NCI-H446 (cell line): ENCODE measurements around the gene AS3MT.

Source experiments
- DNase-seq, 2 experiments: peaks; one replicate each; lab custom pipeline; 2025; lab: John Stamatoyannopoulos, UW

Gene AS3MT

GRCh38 chr10:102855731-102856436 is 13.4 kb upstream of the AS3MT start:
- peak; percentile 29 to 57 for DNase-seq

GRCh38 chr10:102856758-102857424 is 12.4 kb upstream of the AS3MT start:
- DNase-seq, result no peak

- peak in 1 of 2 experiments; percentile 30 for DNase-seq
Measured at GRCh38 chr10:102859911-102860310, 9.4 kb upstream of the AS3MT start.

DNA sequence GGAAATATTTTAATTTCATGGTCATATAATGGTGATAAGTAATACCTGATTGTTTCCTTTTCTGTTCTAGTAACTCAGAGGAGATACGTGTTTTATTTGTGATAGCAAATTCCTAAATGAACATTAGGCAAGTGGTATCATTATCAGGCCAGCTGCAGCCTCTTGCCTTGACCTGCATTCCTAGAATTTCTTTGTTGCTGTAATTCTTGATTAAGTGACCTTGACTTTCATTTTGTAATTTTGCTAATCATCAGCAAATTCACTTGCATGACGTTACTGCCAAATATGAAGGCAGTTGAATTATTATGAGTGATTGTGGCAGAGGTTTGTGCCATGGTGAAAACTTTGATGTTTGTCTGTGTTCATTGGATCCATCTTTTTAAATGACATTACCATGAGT is 5.6 kb upstream of the AS3MT start:
- DNase-seq, result no peak

DNA sequence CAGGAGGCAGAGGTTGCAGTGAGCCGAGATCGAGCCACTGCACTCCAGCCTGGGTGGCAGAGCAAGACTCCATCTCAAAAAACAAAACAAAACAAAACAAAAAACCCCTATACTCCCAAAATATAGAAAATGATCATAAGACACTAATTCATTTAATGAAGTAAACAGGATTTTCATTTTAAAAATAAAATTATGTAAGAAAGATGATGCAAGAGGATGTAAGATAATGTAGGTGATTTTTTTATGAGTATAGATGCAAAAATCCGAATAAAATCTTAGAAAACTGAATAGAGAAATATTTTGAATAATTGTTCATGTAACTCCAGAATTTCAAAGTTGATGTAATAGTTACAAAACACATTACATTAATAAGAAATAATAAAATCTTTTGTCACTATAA is 3.6 kb upstream of the AS3MT start:
- DNase-seq, result no peak

- DNase-seq, result no peak
Measured at GRCh38 chr10:102868911-102869257, 386 bp upstream of the AS3MT start.

DNA sequence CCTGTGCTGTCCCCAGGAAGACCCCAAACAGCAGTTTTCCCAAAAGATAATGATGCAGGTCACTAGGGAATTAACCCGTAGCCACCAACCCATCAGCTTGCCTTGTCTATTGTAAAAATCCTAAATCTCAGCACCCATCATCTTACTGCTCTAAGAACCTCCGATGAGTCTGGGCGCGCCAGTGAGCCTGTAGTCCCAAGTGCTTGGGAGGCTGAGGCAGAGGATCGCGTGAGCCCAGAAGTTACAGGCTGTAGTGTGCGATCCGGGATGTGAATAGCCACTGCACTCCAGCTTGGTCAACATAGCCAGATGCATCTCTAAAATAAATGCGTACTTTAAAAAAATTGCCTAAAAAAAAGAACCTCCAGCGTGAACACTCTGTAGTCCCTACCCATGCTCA is 951 bp downstream of the AS3MT start:
- DNase-seq, result no peak

DNA sequence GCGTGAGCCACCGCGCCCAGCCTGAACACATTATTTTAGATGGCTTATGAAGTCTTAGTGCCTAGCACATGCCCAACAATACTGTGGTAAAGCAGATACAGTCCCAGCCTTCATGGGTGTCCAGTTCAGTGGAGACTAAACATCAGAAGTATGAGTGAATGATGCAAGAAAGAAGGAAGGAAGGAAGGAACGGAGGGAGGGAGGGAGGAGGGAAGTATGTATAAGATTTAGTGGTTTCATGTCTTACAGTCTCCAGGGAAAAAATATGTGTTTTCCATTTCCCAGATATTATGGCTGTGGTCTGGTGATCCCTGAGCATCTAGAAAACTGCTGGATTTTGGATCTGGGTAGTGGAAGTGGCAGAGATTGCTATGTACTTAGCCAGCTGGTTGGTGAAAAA is 2.9 kb downstream of the AS3MT start:
- DNase-seq, result no peak

DNA sequence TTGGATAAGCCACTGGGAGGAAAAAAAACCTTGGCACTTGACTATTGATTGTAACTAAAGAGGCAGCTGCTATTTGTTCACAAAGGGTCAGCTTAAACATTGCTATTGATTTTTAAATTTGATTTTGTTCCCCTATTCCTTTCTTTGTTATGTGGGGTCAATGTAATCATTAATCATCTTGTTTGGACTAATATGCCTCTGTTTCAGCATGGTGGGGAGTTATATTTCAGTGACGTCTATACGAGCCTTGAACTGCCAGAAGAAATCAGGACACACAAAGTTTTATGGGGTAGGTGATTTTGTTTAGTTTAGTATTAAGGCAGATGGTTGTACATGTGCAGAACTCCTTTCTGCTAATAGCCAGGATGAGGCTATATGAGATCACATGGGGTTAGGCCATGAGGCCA is 7.5 kb downstream of the AS3MT start:
- DNase-seq, result no peak

DNA sequence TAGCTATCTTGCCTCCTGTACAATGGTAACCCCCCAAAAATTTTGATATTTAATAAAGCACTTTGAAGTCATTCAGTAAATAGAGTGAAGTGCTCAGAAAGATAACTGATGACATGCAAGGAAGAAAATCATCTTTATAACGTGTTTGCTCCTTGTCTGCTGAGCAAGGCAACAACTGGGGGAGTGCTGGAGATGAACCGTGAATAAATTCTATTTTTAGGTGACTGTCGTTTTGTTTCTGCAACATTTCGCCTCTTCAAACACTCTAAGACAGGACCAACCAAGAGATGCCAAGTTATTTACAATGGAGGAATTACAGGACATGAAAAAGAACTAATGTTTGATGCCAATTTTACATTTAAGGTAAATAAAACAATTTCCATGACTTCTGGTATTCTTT is 9.4 kb downstream of the AS3MT start:
- DNase-seq, result no peak

DNA sequence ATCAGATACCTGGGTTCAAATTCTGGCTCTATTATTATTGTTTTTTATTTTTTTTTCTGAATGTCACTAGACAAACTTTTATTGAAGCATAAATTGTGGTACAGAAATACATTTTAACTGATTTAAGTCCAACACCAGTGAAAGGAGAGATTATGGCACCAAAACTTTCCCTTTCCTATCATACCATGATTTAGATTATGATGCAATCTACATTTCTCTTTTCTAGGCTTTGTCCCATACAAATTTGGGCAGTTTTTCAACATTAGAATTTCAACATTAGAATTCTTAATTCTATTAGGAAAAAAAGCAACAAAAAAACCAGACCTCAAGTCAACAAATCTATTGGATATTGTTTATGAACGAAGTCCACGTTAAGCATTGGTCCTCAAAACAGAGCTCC is 11.0 kb downstream of the AS3MT start:
- DNase-seq, result no peak

DNA sequence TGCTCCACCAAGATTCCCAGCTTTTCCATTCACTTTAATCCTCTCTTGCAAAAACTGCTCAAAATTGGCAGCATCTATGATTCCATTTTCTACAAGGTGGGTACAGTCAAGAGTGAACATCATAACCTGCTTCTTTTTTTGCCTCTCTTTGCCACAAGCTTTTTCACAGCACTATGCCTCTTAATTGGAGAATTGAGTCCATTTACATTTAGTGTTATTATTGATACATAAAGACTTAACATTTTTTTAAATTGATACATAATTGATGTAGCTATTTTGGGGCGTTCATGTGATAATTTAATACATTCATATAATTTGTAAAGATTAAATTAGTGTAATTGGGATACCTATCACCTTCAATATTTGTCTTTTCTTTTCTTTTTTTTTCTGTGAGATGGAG is 18.8 kb downstream of the AS3MT start:
- DNase-seq, result no peak

DNA sequence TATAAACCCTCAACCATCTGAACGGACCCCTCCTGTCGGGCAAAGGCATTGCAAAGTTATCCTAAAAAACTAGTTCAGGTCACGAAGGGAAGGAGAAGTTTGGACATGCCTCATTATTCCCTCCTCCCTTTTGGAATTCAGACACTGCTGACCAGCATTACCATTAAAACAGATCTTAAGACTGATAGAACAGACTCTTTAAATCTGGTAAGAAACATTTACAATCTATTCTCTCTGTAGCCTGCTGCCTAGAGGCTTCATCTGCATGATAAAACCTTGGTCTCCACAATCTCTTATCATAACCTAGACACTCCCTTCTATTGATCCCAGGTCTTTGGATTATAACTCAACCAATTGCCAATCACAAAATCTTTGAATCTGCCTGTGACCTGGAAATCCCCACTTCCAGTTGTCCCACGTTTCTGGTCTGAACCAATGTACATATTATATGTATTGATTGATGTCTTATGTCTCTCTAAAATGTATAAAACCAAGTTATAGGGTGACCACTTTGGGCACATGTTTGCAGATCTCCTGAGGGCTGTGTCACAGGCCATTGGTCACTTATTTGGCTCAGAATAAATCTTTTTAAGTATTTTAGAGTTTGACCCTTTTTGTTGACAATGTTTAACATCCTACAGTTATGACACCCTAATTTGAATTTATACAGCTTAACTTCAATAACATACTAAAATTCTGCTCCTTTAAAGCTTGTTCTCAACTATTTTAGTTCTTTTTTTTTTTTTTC is 25.4 kb downstream of the AS3MT start:
- no peak for DNase-seq

DNA sequence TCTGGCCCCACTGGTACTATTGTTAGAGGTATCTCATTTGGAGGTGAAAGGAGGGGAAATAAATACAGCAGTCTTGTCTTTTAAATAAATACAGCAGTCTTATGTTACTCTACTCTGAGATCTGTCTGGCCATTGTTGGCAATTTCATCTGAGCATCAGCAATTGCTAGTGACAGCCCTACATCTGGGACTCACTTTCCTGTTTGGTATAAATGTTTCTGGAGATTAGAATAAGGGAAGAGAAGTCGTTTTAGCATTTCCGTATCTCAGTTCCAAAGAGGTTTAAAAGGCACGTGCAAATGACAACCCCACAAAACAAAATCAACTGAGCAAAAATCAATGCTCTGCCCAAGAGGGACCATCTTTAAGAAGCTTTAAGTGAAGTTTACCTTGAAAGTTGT is 30.7 kb downstream of the AS3MT start:
- DNase-seq, result no peak

GRCh38 chr10:102904346-102904745 is 35.1 kb downstream of the AS3MT start:
- DNase-seq, result no peak

GRCh38 chr10:102906507-102906906 is 37.2 kb downstream of the AS3MT start:
- DNase-seq, result no peak

DNA sequence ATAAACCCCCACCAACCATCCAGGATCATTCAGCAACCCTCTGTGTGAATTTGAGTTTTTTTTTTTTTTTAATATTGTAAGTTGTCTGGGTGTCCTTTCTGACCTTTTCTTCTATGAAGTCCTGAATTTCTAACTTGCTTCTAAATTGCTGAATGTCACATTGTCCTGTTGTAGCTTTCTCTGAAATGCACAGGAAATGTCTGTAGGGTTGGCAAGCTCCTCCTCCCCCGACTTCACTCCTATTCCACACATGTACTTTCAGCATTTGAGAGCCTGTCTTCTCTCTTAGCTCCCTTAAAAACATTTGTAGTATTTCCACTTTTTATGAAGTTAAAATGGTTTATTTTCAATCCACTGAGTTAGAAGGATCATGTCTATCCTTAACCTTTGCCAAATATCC is 45.5 kb downstream of the AS3MT start:
- no peak for DNase-seq

DNA sequence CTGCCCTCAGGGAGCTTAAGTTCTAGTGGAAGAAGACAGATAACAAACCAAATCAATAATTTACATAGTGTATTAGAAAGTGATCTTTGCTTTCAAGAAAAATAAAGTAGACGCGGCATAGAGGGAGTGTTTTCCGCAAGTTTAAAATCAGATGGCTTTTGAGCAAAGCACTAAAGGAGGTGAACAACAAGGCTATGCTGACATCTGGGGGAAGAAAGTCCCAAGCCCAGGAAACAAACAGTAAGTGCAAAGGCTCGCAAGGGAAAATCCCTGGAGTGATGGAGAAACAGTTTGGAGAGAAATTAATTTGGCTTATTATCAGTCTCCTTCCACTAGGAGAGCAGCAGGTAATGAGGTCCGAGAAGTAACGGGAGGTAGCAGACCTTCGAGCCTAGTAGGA is 46.9 kb downstream of the AS3MT start:
- DNase-seq, result no peak

GRCh38 chr10:102917314-102917961 is 48.2 kb downstream of the AS3MT start:
- peak in 1 of 2 experiments; percentile 60 for DNase-seq

DNA sequence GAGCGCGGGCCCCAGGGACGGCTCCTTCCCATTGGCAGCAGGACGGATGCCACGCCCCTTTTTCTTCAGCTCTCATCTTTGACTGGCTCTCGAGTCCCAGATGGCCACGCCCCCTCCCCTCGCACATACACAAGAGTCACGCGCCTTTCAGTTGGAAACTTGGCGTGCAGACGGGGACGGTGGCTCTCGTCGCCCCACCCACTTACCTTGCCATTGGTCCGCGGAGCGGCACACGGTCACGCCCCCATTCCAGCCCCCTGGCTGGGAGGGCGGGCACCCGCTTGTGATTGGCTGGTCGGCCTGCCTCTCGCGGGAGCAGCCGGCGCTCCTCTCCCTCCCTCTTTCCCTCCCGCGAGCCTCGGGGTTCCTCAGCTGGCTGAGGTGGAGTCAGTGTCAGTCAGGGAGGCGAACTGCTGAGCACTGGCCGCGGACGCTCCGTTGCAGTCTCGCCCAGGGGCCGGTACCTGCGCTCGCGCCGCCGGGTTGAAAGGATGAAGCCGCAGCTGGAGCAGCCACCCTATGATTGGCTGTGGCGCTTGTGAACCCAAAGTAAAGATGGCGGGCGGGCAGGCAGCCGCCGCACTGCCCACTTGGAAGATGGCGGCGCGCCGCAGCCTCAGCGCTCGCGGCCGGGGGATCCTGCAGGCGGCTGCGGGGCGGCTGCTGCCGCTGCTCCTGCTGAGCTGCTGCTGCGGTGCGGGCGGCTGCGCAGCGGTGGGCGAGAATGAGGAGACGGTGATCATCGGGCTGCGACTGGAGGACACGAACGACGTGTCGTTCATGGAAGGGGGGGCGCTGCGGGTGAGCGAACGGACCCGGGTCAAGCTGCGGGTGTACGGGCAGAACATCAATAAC is 48.9 kb downstream of the AS3MT start, which contains the start of gene CNNM2:
Gene CNNM2, plus strand, starts transcription at position 333 of the 855 bp plus-strand sequence. Its CDS starts 187 bp downstream, at position 520.
- peak; percentile 95 to 98 for DNase-seq

DNA sequence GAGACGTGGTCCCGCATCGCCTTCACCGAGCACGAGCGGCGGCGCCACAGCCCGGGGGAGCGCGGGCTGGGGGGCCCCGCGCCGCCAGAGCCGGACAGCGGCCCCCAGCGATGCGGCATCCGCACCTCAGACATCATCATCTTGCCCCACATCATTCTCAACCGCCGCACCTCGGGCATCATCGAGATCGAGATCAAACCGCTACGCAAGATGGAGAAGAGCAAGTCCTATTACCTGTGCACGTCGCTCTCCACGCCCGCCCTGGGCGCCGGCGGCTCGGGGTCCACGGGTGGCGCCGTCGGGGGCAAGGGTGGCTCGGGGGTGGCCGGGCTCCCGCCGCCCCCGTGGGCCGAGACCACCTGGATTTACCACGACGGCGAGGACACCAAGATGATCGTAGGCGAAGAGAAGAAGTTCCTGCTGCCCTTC is 49.6 kb downstream of the AS3MT start:
- no peak for DNase-seq
